Cardiac muscle cell (in vitro differentiated cells and primary cell): Measurements from ENCODE around the gene FCHO2. TPM values are rescaled to one million over a fixed set of nuclear protein-coding genes. Genes with fewer than 3 reads are reported as not detected.

ENCODE experiments used
- DNase-seq, 2 donors: peaks; one replicate each; pipeline versions ENCODE4 v3.0.0 to v3.0.0-alpha.2; 2010 to 2017; ENCODE audit warnings: low read depth in 1 of 2, low spot score in 1 of 2
- H3K27ac ChIP-seq: fragments of 200-600 bp; sonication (generic); 2 replicates; pipeline ENCODE4 v1.5.1; 2016
- H3K27me3 ChIP-seq: fragments of 200-600 bp; sonication (generic); 2 replicates; pipeline ENCODE4 v1.6.0; 2016; ENCODE audit warnings: control low read depth
- H3K36me3 ChIP-seq: fragments of 200-600 bp; sonication (generic); 2 replicates; pipeline ENCODE4 v1.5.1; 2016; ENCODE audit warnings: control low read depth
- H3K4me1 ChIP-seq: fragments of 200-600 bp; sonication (generic); 2 replicates; pipeline ENCODE4 v1.8.1; 2017; ENCODE audit warnings: low read depth, mild to moderate bottlenecking, mixed run types
- H3K4me3 ChIP-seq: fragments of 200-600 bp; sonication (generic); 2 replicates; pipeline ENCODE4 v1.5.1; 2016; ENCODE audit warnings: mild to moderate bottlenecking
- H3K9me3 ChIP-seq: fragments of 200-600 bp; sonication (generic); 2 replicates; pipeline ENCODE4 v1.5.1; 2017; ENCODE audit warnings: low read depth, mild to moderate bottlenecking, control low read depth
- polyA plus RNA-seq: library from polyadenylated mRNA; unstranded; fragments of >200 nt; fragmentation: Nextera tagmentation; extraction: Ambion mirVana; gene quantifications from 2 replicates; pipeline ENCODE4 v1.2.1, GENCODE V29; 2016
- total RNA-seq: library from RNA; depleted of rRNA; stranded (reverse); fragments of >200 nt; gene quantifications from 2 replicates; pipeline ENCODE4 v1.2.3, GENCODE V29; 2016
- TF ChIP-seq, protein P1 (sequence below): IDR thresholded peaks from 2 replicates; pipeline ENCODE4 v1.5.1; 2012; ENCODE audit warnings: low read depth, mild to moderate bottlenecking, low read length

The FCHO2 gene
- total and polyA plus RNA-seq, 2 experiments from 2014 or later = 6.9 to 7.5 TPM

DNA sequence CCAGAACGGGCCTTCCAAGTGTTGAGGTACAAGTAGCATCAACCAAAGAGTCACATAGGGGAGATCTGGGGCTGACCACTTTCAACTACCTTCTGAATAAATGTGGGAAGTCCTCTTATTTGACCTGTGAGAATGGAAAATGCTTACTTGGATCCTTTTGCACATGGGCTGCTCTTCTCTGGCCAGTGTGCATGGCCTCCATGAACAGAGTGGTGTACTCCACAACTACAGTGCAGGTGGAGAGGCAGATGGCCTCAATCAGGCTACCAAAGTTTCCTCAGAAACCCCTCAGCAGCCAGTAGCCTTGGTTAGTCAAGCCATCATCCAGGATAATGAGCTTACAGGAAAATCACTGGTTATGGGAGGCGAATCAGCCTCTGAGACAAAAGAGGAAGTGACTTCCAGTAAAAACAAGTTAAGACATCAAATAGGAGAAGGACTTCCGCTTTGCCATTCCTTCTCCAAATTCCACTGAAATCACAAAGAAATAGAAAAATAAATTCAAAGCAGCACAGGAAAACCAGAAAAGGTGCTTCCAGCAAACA is 18.3 kb upstream of the FCHO2 start:
- TF ChIP-seq, protein P1, sequence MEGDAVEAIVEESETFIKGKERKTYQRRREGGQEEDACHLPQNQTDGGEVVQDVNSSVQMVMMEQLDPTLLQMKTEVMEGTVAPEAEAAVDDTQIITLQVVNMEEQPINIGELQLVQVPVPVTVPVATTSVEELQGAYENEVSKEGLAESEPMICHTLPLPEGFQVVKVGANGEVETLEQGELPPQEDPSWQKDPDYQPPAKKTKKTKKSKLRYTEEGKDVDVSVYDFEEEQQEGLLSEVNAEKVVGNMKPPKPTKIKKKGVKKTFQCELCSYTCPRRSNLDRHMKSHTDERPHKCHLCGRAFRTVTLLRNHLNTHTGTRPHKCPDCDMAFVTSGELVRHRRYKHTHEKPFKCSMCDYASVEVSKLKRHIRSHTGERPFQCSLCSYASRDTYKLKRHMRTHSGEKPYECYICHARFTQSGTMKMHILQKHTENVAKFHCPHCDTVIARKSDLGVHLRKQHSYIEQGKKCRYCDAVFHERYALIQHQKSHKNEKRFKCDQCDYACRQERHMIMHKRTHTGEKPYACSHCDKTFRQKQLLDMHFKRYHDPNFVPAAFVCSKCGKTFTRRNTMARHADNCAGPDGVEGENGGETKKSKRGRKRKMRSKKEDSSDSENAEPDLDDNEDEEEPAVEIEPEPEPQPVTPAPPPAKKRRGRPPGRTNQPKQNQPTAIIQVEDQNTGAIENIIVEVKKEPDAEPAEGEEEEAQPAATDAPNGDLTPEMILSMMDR = no peak
- H3K27me3 ChIP-seq = no peaks in the 10 kb centered on the region
- H3K9me3 ChIP-seq = no peaks in the 10 kb centered on the region
- H3K27ac ChIP-seq = no peak overlapping the region
- H3K36me3 ChIP-seq = no peaks in the 10 kb centered on the region
- no peak for DNase-seq
- H3K4me1 ChIP-seq = no peaks in the 10 kb centered on the region
- H3K4me3 ChIP-seq = no peak overlapping the region

DNA sequence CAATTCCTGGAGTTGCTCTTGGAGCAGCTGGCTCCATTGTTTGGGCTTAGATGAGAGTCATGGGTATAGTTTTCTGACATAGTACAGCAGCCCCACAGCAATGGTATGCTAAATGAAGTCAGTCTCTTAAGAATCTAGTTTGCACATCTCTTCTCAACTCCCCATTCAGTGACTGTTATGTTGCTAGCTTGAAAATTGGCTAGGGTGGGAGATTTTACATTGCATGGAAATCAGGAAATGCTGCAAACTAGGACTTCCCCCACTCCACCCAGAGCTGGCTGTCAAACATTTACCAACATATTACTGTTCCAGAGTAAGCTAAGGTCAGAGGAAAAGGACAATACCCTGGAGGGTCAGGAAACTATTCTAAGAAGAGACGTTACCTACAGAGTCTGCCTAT is 17.6 kb upstream of the FCHO2 start:
- H3K4me3 ChIP-seq = no peak overlapping the region
- H3K27me3 ChIP-seq = no peaks in the 10 kb centered on the region
- DNase-seq = no peak
- H3K27ac ChIP-seq = no peak overlapping the region
- no peaks in the 10 kb centered on the region for H3K9me3 ChIP-seq
- TF ChIP-seq, protein P1 = no peak
- H3K36me3 ChIP-seq = no peaks in the 10 kb centered on the region
- no peaks in the 10 kb centered on the region for H3K4me1 ChIP-seq

DNA sequence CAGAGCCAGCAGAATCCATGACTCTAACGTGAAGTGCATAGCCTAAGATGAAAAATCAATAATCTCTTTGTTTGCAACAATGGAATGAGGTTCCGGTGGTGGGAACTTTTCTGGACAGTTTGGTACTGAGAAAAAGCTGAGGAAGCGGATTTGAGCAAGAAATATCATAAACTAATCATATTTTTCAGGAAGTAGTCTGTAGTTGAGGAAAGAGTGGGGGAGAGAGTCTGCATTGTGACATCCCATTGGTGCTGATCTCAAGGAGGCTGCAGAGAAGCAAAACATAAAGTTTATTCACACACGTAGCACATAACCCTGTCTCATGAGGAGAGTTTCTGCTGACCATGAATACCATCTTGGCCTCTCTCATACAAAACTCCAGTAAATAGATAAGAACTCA is 15.8 kb upstream of the FCHO2 start:
- Histone ChIP-seq H3K36me3 (no peaks in the 10 kb centered on the region), H3K4me3 (no peak overlapping the region), H3K27ac (no peak overlapping the region), H3K4me1 (no peaks in the 10 kb centered on the region), H3K9me3 (no peaks in the 10 kb centered on the region), H3K27me3 (no peaks in the 10 kb centered on the region)
- TF ChIP-seq, protein P1 = no peak
- no peak for DNase-seq

DNA sequence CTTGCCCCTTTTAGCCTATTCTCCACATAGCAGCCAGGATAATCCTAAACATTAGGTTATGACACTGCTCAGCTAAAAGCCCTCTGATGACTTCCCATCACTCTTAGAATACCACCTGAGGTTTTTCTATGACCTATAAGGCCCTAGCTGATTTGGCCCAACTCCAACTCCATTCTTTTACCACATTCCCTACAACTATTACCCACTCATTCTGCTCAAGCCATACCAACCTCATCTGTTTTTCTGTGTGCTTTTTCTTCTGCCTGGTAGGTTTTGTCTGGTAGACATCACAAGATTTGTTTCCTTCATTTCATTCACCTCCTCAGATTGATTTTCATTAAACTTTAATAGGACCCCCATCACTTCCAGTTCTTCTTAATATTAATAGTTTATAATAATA is 12.5 kb upstream of the FCHO2 start:
- H3K9me3 ChIP-seq = no peaks in the 10 kb centered on the region
- H3K36me3 ChIP-seq = no peaks in the 10 kb centered on the region
- H3K27me3 ChIP-seq = no peaks in the 10 kb centered on the region
- DNase-seq = no peak
- TF ChIP-seq, protein P1 = no peak
- no peaks in the 10 kb centered on the region for H3K4me1 ChIP-seq
- H3K4me3 ChIP-seq = no peak overlapping the region
- H3K27ac ChIP-seq = no peak overlapping the region

DNA sequence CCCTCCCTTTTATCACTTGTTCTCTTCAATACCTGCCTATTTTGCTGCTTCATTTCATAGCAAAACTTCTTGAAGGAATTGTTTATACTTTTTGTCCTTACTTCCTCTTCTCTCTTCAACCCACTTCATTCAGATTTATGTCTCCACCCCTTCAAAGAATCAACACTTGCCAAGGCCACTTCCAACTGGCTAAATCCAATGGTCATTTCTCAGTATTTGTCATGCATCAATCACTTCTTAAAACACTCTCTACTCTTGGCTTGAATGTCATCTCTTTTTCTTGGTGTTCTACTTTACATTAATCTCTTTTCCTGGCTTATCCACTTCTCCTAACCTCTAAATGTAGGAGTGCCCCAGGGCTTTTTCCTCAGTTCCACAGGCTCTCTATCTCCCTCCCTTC is 8.3 kb upstream of the FCHO2 start:
- Histone ChIP-seq H3K27me3 (no peaks in the 10 kb centered on the region), H3K4me1 (no peaks in the 10 kb centered on the region), H3K27ac (no peak overlapping the region), H3K36me3 (no peaks in the 10 kb centered on the region), H3K9me3 (no peaks in the 10 kb centered on the region), H3K4me3 (no peak overlapping the region)
- TF ChIP-seq, protein P1 = no peak
- no peak for DNase-seq

DNA sequence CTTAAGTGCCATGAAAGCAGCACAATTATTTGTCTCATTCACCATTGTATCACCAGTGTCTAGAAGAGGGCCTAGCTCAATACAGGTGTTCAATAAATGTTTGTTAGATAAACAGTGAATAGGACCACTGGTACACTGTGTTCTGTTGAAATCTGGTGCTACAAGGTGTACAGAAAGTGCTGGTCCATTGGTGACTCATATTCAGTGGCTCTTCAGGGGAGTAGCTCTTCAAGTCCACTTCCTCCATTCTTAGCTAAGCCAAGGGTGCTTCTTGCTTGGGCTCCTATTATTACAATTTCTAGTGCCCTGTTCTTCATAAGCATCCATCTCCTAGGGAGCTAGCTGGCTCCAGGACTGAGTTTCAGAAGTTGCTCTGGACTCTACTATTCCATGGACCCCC is 6.4 kb upstream of the FCHO2 start:
- no peaks in the 10 kb centered on the region for H3K36me3 ChIP-seq

More for the DNA sequence above, 6.4 kb upstream of the FCHO2 start:
- H3K4me3 ChIP-seq = no peak overlapping the region
- no peaks in the 10 kb centered on the region for H3K9me3 ChIP-seq
- no peaks in the 10 kb centered on the region for H3K4me1 ChIP-seq
- no peaks in the 10 kb centered on the region for H3K27me3 ChIP-seq
- TF ChIP-seq, protein P1 = no peak
- DNase-seq = no peak
- H3K27ac ChIP-seq = no peak overlapping the region
